Heart right ventricle (tissue), 16 donors: ENCODE results near the gene FAM98C. TPM values are rescaled to one million over a fixed set of nuclear protein-coding genes. Genes with fewer than 3 reads are reported as not detected.

Experiments
- ATAC-seq, 8 donors: fragments of 200-7000 bp; cut with Tn5 transposase; one replicate each; pipeline ENCODE4 v1.9.1; 2020; ENCODE audit warnings: mild to moderate bottlenecking in 8 of 8, moderate library complexity in 8 of 8, moderate number of reproducible peaks in 1 of 8
- DNase-seq, 2 donors: peaks; one replicate each; pipeline ENCODE4 v3.0.0-alpha.2; 2020
- H3K27ac ChIP-seq, 10 donors: fragments of 200-600 bp; sonication (generic) in 2 of 10; one replicate each; pipeline versions ENCODE4 v1.5.0 to v1.8.0; 2020 to 2022; ENCODE audit warnings: mild to moderate bottlenecking in 3 of 10
- H3K27me3 ChIP-seq, 7 donors: fragments of 200-600 bp; one replicate each; pipeline ENCODE4 v1.8.0; 2021 to 2022; ENCODE audit warnings: mild to moderate bottlenecking in 2 of 7
- H3K36me3 ChIP-seq, 9 donors: fragments of 200-600 bp; sonication (generic) in 1 of 9; one replicate each; pipeline versions ENCODE4 v1.5.0 to v1.8.0; 2020 to 2022; ENCODE audit warnings: mild to moderate bottlenecking in 2 of 9
- H3K4me1 ChIP-seq, 9 donors: fragments of 200-600 bp; sonication (generic) in 1 of 9; one replicate each; pipeline versions ENCODE4 v1.5.0 to v1.8.0; 2020 to 2022; ENCODE audit warnings: mild to moderate bottlenecking in 4 of 9
- H3K4me3 ChIP-seq, 10 donors: fragments of 200-600 bp; sonication (generic) in 2 of 10; one replicate each; pipeline versions ENCODE4 v1.5.0 to v1.8.0; 2020 to 2022; ENCODE audit warnings: mild to moderate bottlenecking in 7 of 10, moderate library complexity in 2 of 10
- H3K9me3 ChIP-seq, 11 donors: fragments of 200-600 bp in 10 of 11; sonication (generic) in 2 of 11; one replicate each; pipeline versions ENCODE4 v1.5.0 to v1.8.0; 2013 to 2022; ENCODE audit warnings: mild to moderate bottlenecking in 2 of 11, control low read depth in 1 of 11, moderate library complexity in 1 of 11
- WGBS, 2 donors: extraction: QIAGEN DNeasy Blood & Tissue Kit; methylation state at CpG; one replicate each; pipeline ENCODE4 v1.1.7; 2013; ENCODE audit warnings: inconsistent platforms in 1 of 2; 5-methylcytosine and 5-hydroxymethylcytosine counted together
- intact Hi-C, 10 donors: fragments of 100-400 bp; cut with DNase I; formaldehyde crosslinking; loops; one replicate each; pipeline versions ENCODE4 v1.11.1 to v1.14.2; 2022
- polyA plus RNA-seq, 2 donors: library from polyadenylated mRNA; stranded (reverse); fragments of 200-250 nt; gene quantifications; one replicate each; pipeline ENCODE4 v1.2.3, GENCODE V29; 2013
- total RNA-seq, 10 donors: library from RNA; stranded (reverse); fragmentation: NEBNext Ultra II Directional in 3 of 10; extraction: Animal tissue kit (Norgen Biotek cat#: 25700) in 3 of 10; gene quantifications; one replicate each; pipeline versions ENCODE4 v1.2.1 to v1.2.4, GENCODE V29; 2021 to 2023
- TF ChIP-seq, protein P1 (sequence below), 9 donors: fragments of 200-600 bp; sonication (generic) in 2 of 9; IDR thresholded peaks; one replicate each; pipeline versions ENCODE4 v1.5.0 to v1.8.0; 2021 to 2022; ENCODE audit warnings: antibody characterized with exemption in 9 of 9, mild to moderate bottlenecking in 5 of 9, moderate library complexity in 1 of 9
- donor health status: Arrhythmogenic right ventricular cardiomyopathy.
- donor health status: ischemic (EF 13 %, LVEDD 7.1; RV severe dilation, severe dysfunction).
- donor health status: healthy with polysubstance abuse.
- donor health status: DM: no; HTN: yes; CAD: no.
- donor health status: DM: no; HTN: no; CAD: no.
- donor health status: ischemic (EF 25% LVEDD 6.9; RV normal size, moderate dysfunction).
- donor health status: ischemic (EF 25% LVEDD 5.7; RV mildly dilated, moderate dysfunction).
- donor health status: healthy.
- donor health status: DM: yes; HTN: yes; CAD: no.
- donor health status: Ischemic cardiomyopathy.
- donor health status: ischemic (EF 35%, LVEDD 5.7; RV mildly dilated, moderate dysfunction).
- donor health status: nonischemic (EF 11% LVEDD 7.7; RV severe dilation, severe dysfunction).
- donor health status: DM: yes; HTN: yes; CAD: no.
- donor health status: PGD.
- donor health status: ischemic (EF 29% LVEDD 5.4; RV normal size, mild dysfunction).
- donor health status: nonischemic (EF 23%, LVEDD 6.1; RV moderate dilation, normal function).

The FAM98C gene
- total and polyA plus RNA-seq, 12 donors = 9.8 to 16.1 (median 12.3) TPM

DNA sequence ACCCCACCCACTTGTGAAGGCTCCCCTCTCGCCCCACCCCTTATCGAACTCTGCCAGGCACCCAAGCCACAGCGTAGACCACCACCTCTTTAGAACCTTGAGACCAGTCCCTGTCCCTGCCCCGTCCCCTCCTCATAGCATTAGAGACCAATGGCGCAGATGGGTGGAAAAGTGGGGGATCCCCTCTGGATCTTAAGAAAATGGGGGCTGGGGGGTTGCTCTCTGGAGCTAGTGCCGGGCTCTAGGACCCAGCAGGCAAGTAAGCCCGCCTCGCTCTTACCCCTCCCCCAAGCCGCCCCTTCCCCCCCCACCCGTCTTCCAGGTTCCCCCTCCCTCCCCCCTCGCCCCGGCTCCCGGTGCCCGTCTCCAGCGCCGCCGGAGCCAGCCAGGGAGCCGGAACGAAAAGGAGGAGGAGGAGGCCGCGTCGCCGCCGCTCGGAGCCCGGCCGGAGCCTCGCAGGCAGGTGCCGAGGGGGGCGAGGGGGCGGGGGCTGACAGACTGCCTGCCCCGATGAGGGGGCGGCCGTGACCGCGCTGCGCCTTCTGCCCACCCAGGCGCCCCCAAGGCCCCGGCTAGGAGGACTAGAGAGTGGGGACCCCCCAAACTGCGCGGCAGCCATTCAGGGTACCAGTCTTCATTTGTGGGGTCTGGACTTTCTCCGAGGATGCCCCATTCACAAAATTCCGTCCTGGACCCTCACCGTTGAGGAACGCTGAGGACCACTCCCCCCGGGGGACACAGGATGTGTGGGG lies 14.4 kb upstream of the FAM98C start, which contains the start of gene SPRED3:
SPRED3 (plus strand) TSS at position 349 of the 752 bp plus-strand sequence. CDS start 1,606 bp downstream, outside the sequence.
- Histone ChIP-seq H3K4me3 (peak within 1 kb of the TSS; percentile 33 to 64 (median 54)), H3K9me3 (no peaks in the 10 kb centered on the region), H3K27ac (peak within 1 kb of the TSS in 7 of 10 donors; percentile 22 to 87 (median 52)), H3K36me3 (peaks cover 0 to 30% (median 8%) of the 10 kb centered on the region in 9 donors), H3K4me1 (peaks cover 15 to 51% (median 33%) of the 10 kb centered on the region in 9 donors), H3K27me3 (peaks cover 0 to 73% (median 0%) of the 10 kb centered on the region in 7 donors)
- ATAC-seq (peak in 5 of 8 donors; percentile 8 to 28 (median 15)), DNase-seq (peak in 1 of 2 donors; percentile 23)
- TF ChIP-seq, protein P1, sequence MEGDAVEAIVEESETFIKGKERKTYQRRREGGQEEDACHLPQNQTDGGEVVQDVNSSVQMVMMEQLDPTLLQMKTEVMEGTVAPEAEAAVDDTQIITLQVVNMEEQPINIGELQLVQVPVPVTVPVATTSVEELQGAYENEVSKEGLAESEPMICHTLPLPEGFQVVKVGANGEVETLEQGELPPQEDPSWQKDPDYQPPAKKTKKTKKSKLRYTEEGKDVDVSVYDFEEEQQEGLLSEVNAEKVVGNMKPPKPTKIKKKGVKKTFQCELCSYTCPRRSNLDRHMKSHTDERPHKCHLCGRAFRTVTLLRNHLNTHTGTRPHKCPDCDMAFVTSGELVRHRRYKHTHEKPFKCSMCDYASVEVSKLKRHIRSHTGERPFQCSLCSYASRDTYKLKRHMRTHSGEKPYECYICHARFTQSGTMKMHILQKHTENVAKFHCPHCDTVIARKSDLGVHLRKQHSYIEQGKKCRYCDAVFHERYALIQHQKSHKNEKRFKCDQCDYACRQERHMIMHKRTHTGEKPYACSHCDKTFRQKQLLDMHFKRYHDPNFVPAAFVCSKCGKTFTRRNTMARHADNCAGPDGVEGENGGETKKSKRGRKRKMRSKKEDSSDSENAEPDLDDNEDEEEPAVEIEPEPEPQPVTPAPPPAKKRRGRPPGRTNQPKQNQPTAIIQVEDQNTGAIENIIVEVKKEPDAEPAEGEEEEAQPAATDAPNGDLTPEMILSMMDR (IDR thresholded peaks at IDR 0.05) = no peak
- intact Hi-C loops = no loop called here
- 1% methylated on average over 38 to 41 of the region's 46 CpGs for WGBS, 2 donors

DNA sequence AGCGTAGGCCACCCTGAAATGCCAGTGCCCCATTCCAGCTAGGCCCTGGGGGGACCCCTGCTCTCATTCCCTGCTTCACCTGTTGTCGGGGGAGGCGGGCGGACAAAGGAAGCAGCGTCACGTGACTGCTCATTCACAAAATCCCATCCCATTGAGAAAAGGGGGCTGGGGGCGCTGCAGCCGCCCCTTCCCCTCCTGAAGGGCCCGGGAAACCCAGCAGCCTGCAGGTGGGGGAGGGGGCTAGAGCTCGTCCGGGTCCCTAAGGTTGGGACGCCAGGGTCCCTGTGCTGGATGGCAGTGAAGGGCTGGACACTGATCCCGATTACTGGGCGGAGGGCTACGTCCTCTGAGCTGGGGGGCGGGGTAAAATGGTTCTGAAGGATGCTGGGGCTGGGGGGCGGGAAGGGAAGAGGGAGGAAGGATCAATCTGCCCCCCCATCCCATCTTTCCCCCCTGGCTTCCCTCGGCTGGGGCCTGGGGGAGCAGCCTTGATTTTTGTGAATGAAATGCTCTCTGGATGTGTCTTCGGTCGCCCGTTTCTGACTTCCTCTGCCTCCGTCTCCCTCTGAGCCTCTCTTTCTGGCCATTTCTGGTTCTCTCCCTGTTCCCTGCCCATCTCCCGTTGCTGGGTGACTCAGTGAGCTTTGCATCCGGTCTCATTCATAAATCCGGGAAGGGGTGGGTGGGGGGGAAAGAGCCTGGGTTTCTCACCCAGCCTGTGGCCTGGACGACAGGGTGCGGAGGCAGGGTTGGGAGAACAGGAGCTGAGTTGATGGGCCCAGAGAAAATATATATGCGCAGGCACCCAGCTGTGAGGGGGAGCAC lies 13.6 kb upstream of the FAM98C start:
- ATAC-seq (no peak), DNase-seq (no peak)
- intact Hi-C loops = no loop called here
- Histone ChIP-seq H3K9me3 (no peaks in the 10 kb centered on the region), H3K27ac (peak overlapping the region in 7 of 10 donors; percentile 22 to 87 (median 52)), H3K27me3 (peaks cover 0 to 81% (median 8%) of the 10 kb centered on the region in 7 donors), H3K36me3 (peaks cover 0 to 22% (median under 1%) of the 10 kb centered on the region in 9 donors), H3K4me3 (peak overlapping the region in 9 of 10 donors; percentile 33 to 64 (median 57)), H3K4me1 (peaks cover 15 to 52% (median 33%) of the 10 kb centered on the region in 9 donors)
- WGBS, 2 donors = 4 to 8% methylated on average over 26 to 28 of the region's 28 CpGs
- TF ChIP-seq, protein P1 (IDR thresholded peaks at IDR 0.05) = no peak

DNA sequence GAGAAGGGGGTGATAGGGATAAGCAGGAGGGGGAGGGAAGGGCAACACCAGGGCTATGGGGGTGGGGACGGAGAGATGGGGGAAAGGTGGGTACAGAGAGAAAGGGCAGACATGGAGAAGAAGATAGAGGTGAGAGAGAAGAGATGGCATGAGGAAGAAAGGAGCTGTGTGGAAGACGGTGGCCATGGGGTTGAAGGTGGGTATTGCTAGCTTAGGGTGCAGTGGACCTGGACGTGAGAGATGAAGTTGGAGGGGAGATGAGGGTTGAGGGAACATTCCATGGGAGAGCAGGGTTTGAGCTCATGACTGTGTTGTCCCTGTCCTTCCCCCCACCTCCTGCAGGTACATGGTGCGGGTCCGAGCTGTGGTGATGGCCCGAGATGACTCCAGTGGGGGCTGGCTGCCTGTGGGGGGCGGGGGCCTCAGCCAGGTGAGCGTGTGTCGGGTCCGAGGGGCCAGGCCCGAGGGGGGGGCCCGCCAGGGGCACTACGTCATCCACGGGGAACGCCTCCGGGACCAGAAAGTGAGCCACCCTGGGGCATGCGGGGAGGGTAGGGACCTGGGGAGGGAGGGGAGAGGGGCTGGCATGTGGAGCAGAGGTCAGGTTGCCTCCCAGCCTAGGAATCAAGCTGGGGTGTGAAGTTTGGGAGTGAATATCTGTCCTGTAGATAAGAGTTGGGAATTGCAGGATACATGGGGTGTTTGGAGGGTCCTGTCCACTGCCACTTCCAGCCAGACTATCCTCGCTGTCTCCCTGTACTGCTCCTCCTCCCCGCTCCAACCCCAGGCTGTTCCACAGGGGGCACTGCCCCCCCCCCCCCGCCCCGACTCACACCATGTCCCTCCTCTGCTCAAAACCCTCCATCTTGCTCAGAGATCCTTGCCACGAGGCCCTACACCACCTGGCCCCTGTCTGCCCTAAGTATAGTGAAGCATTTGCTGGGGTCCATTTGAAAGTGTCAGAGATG lies 12.7 kb upstream of the FAM98C start:
- Histone ChIP-seq H3K9me3 (no peaks in the 10 kb centered on the region), H3K4me3 (peak overlapping the region in 2 of 10 donors; percentile 57 to 64), H3K27ac (peak overlapping the region in 2 of 10 donors; percentile 52 to 87), H3K4me1 (peaks cover 15 to 61% (median 33%) of the 10 kb centered on the region in 9 donors), H3K27me3 (peaks cover 0 to 86% (median 17%) of the 10 kb centered on the region in 7 donors), H3K36me3 (peaks cover 0 to 13% (median 0%) of the 10 kb centered on the region in 9 donors)
- WGBS, 2 donors = 30 to 33% methylated on average over 20 to 22 of the region's 22 CpGs
- ATAC-seq (no peak), DNase-seq (no peak)
- intact Hi-C loops = loop anchor here in 1 of 10 donors (10.0 kb wide), 1 partner anchor 535 kb away; no protein-coding TSS in a partner anchor
- TF ChIP-seq, protein P1 (IDR thresholded peaks at IDR 0.05) = no peak
